NCI-H2171 (cell line): ENCODE results near the gene EHMT1.
"Not testable (repeated sequence)": the region's sequence is repeated elsewhere in the genome, so short reads cannot be mapped to it uniquely, and the experiment has no call there.

Experiments
- DNase-seq: peaks from one replicate; lab custom pipeline; 2025; lab: John Stamatoyannopoulos, UW

The EHMT1 gene

GRCh38 chr9:137762414-137763061 lies 143.7 kb downstream of the EHMT1 start:
- no peak for DNase-seq

GRCh38 chr9:137763271-137763955 lies 144.6 kb downstream of the EHMT1 start:
- DNase-seq, result no peak

GRCh38 chr9:137764171-137764671 lies 145.4 kb downstream of the EHMT1 start:
- DNase-seq, result no peak

- DNase-seq, result no peak
These were observed 146.2 kb downstream of the EHMT1 start for GRCh38 chr9:137764981-137765380.

GRCh38 chr9:137765536-137765935 lies 146.7 kb downstream of the EHMT1 start:
- no peak for DNase-seq

- DNase-seq, result no peak
These were observed 152.8 kb downstream of the EHMT1 start for GRCh38 chr9:137771580-137771979.

- DNase-seq, result no peak
These were observed 153.6 kb downstream of the EHMT1 start for GRCh38 chr9:137772281-137772873.

- DNase-seq, result no peak
These were observed 156.1 kb downstream of the EHMT1 start for GRCh38 chr9:137774775-137775386.

- DNase-seq, result no peak
These were observed 157.6 kb downstream of the EHMT1 start for GRCh38 chr9:137776306-137776995.

- DNase-seq, result no peak
These were observed 159.0 kb downstream of the EHMT1 start for GRCh38 chr9:137777761-137778160.

GRCh38 chr9:137778336-137778735 lies 159.5 kb downstream of the EHMT1 start:
- DNase-seq, result no peak

- DNase-seq, result no peak
These were observed 160.1 kb downstream of the EHMT1 start for GRCh38 chr9:137778914-137779313.

- not testable (repeated sequence) for DNase-seq
These were observed 161.2 kb downstream of the EHMT1 start for GRCh38 chr9:137780031-137780430.

GRCh38 chr9:137781906-137782585 lies 163.2 kb downstream of the EHMT1 start:
- DNase-seq, result no peak

- no peak for DNase-seq
These were observed 164.7 kb downstream of the EHMT1 start for GRCh38 chr9:137783521-137783920.

GRCh38 chr9:137784046-137784445 lies 165.2 kb downstream of the EHMT1 start:
- DNase-seq, result no peak

GRCh38 chr9:137784641-137785513 lies 166.1 kb downstream of the EHMT1 start:
- no peak for DNase-seq

GRCh38 chr9:137785704-137786161 lies 166.9 kb downstream of the EHMT1 start:
- no peak for DNase-seq

GRCh38 chr9:137786511-137786920 lies 167.7 kb downstream of the EHMT1 start:
- no peak for DNase-seq

GRCh38 chr9:137787381-137787780 lies 168.6 kb downstream of the EHMT1 start:
- no peak for DNase-seq
